Chondrocyte (in vitro differentiated cells): ENCODE results near the gene ABCG8. TPM values are rescaled to one million over a fixed set of nuclear protein-coding genes. Genes with fewer than 3 reads are reported as not detected.
"Not testable (repeated sequence)": the region's sequence is repeated elsewhere in the genome, so short reads cannot be mapped to it uniquely, and the experiment has no call there.

Experiments
- DNase-seq: peaks from one replicate; pipeline ENCODE4 v3.0.0; 2021; ENCODE audit warnings: mixed read lengths, low spot score
- H3K27ac Mint-ChIP-seq: one replicate; pipeline ENCODE4 v1.8.0; 2021; ENCODE audit warnings: mild to moderate bottlenecking, moderate library complexity, mixed read lengths; ENCODE audit not compliant: unreplicated experiment
- H3K27me3 Mint-ChIP-seq: 2 replicates; pipeline ENCODE4 v1.8.0; 2021; ENCODE audit warnings: low read depth, mixed read lengths
- H3K36me3 Mint-ChIP-seq: 2 replicates; pipeline ENCODE4 v1.8.0; 2021; ENCODE audit warnings: low read depth, mixed read lengths
- H3K4me1 Mint-ChIP-seq: 2 replicates; pipeline ENCODE4 v1.8.0; 2021; ENCODE audit warnings: low read depth, mild to moderate bottlenecking, mixed read lengths
- H3K4me3 Mint-ChIP-seq: one replicate; pipeline ENCODE4 v1.8.0; 2021; ENCODE audit warnings: mild to moderate bottlenecking, moderate library complexity, mixed read lengths; ENCODE audit not compliant: unreplicated experiment
- H3K9me3 Mint-ChIP-seq: 2 replicates; pipeline ENCODE4 v1.8.0; 2021; ENCODE audit warnings: low read depth, mixed read lengths
- total RNA-seq: library from RNA; stranded (reverse); gene quantifications from 3 replicates; pipeline ENCODE4 v1.2.1, GENCODE V29; 2021
- TF ChIP-seq, protein P1 (sequence below): fragments of 200-600 bp; sonication (generic); IDR thresholded peaks from 2 replicates; pipeline ENCODE4 v1.5.0; 2021; ENCODE audit warnings: antibody characterized with exemption, mild to moderate bottlenecking, moderate library complexity

ABCG8 gene
- total RNA-seq, 1 donor from 2014 or later, result not detected

DNA sequence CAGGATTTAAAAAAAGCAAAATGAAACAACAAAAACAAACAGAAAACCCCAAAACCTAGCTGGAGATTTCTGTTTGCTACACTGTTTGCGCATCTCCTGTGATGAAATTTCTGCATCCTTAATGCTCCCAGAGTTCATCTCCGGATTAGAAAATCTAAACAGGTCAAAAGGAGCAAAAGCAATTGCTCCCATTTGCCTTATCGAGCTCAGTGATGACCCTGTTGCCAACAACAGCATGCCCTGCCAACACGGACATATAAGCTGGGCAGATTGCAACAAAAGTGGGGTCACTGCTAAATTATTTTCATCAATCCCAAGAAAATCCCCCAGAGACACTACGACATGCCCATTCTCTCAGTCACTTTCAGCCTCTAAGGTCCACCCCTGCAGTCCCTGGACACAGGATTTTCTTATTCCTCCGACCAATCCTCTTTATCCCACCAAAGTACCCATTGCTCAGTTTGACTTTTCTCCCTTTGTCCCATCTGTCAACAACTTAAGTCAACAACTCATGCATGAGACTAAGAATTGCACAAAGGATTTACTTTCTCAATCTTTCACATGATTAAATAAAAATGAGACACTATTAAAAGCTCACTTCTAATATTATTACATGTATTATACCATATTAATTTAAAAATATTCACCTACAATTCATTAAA lies 67.8 kb downstream of the ABCG8 start:
- DNase-seq, result no peak
- Mint-ChIP-seq H3K4me1 (peaks cover 18% of the 10 kb centered on the region), H3K36me3 (peaks cover 21% of the 10 kb centered on the region), H3K27ac (no peak overlapping the region), H3K27me3 (no peaks in the 10 kb centered on the region), H3K4me3 (no peak overlapping the region), H3K9me3 (no peaks in the 10 kb centered on the region)
- TF ChIP-seq, protein P1, sequence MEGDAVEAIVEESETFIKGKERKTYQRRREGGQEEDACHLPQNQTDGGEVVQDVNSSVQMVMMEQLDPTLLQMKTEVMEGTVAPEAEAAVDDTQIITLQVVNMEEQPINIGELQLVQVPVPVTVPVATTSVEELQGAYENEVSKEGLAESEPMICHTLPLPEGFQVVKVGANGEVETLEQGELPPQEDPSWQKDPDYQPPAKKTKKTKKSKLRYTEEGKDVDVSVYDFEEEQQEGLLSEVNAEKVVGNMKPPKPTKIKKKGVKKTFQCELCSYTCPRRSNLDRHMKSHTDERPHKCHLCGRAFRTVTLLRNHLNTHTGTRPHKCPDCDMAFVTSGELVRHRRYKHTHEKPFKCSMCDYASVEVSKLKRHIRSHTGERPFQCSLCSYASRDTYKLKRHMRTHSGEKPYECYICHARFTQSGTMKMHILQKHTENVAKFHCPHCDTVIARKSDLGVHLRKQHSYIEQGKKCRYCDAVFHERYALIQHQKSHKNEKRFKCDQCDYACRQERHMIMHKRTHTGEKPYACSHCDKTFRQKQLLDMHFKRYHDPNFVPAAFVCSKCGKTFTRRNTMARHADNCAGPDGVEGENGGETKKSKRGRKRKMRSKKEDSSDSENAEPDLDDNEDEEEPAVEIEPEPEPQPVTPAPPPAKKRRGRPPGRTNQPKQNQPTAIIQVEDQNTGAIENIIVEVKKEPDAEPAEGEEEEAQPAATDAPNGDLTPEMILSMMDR, result no peak

DNA sequence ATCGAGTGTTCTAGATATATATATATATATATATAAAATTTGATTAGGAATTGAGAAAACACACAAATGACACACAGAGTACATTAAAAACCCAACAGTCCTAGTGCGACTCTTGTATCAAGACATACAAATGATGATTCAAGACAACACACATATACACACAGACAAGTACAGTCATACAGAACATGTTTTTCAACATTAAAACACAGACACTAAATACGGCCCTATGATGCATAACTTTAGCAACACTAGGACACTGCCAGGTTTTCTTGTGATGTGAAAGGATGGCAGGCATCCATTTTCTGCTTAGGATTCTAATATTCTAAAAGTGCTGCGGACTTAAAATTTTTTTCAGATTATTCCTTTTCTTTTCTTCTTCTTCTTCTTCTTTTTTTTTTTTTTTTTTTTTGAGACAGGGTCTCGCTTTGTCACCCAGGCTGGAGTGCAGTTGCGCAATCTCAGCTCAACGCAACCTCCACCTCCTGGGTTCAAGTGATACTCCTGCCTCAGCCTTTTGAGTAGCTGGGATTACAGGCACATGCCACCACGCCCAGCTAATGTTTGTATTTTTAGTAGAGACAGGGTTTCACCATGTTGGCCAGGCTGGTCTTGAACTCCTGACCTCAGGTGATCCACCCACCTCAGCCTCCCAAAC lies 72.5 kb downstream of the ABCG8 start:
- H3K36me3 Mint-ChIP-seq, result peaks cover 20% of the 10 kb centered on the region
- not testable (repeated sequence) for DNase-seq, H3K27me3 Mint-ChIP-seq, H3K9me3 Mint-ChIP-seq, H3K4me1 Mint-ChIP-seq, H3K27ac Mint-ChIP-seq, H3K4me3 Mint-ChIP-seq

DNA sequence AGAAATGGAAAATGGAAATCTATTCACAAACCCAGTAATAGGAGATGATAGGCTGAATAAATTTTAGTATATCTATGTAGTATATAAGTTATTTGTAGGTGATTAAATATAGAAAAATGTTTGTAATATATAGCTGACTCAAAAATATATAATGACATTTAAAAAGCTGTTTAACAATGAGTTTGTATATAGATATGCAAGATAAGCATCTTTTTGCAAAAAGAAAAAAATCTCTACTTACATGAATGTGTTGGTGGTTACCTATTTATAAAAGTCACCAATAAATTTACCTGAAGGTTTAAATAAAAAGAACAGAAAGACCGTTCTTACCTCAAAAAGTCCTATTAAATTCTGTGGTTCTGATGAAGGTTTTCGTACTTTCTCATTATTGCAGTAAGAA lies 85.7 kb downstream of the ABCG8 start:
- H3K4me1 Mint-ChIP-seq, result no peaks in the 10 kb centered on the region
- no peak for DNase-seq
- H3K9me3 Mint-ChIP-seq, result no peaks in the 10 kb centered on the region

DNA sequence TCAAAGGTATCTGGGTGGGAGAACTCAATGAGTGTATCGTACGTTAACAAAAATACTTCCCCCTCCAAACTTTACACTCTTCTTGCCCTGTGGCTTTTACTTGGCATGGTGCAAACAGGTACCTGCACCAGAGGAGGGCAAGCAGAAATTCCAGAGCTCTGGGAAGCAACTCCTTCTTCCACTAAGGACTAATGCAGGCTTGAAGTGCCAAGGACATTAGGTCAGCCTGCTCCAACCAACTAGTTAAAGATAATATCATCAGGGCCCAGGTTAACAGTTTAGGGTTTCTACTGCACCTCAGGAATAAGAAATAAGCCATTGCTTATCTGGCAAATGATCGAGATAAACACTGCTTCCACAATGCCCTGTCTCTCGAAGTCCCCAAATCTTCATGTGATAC lies 86.7 kb downstream of the ABCG8 start:
- H3K4me3 Mint-ChIP-seq, result no peak overlapping the region
- H3K27ac Mint-ChIP-seq, result no peak overlapping the region
- no peaks in the 10 kb centered on the region for H3K27me3 Mint-ChIP-seq
- DNase-seq, result no peak
- no peaks in the 10 kb centered on the region for H3K9me3 Mint-ChIP-seq
- H3K36me3 Mint-ChIP-seq, result peaks cover 18% of the 10 kb centered on the region
- no peaks in the 10 kb centered on the region for H3K4me1 Mint-ChIP-seq
- TF ChIP-seq, protein P1, result no peak

More for the DNA sequence above, 85.7 kb downstream of the ABCG8 start:
- Mint-ChIP-seq H3K36me3 (peaks cover 14% of the 10 kb centered on the region), H3K27me3 (no peaks in the 10 kb centered on the region), H3K4me3 (no peak overlapping the region), H3K27ac (no peak overlapping the region)
- TF ChIP-seq, protein P1, result no peak

DNA sequence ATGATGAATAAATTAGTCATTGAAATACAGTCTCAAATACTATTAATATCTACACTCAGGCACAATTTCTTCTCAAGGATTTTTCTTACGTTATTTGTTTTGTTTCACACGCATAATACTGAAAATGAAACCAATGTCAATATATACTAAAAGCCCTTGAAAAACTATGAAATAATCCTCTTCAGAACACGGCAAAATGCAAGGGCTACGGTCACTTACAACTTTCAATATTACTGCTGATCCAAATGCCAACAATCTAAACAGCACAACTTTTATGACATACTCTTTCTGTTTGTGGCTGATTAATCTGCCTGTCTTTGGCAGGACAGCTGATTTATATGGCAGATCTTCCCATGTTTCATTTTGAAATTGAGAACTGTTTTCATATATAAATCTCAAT lies 88.7 kb downstream of the ABCG8 start:
- TF ChIP-seq, protein P1, result no peak
- Mint-ChIP-seq H3K9me3 (no peaks in the 10 kb centered on the region), H3K27ac (no peak overlapping the region), H3K27me3 (no peaks in the 10 kb centered on the region), H3K4me1 (no peaks in the 10 kb centered on the region), H3K4me3 (no peak overlapping the region), H3K36me3 (peaks cover 24% of the 10 kb centered on the region)
- no peak for DNase-seq

DNA sequence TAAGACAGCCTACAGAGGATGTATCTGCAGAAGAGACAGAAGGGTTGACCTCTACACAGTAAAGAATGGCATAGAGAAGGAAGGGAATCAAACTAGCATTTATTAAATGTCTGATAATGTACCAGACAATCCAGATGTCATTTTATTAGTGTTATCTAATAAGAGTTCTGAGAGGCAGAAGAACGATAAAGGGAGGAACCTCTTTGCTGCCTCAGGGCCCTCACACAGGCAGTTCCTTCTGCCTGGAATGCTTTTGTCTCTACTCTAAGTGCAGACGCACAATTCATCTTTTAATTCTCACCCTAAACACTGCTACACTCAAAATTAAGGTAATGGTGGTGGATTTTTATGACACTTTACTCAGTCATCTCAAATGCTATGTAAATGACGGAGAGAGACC lies 92.5 kb downstream of the ABCG8 start:
- DNase-seq, result no peak
- Mint-ChIP-seq H3K27ac (no peak overlapping the region), H3K4me1 (no peaks in the 10 kb centered on the region), H3K27me3 (no peaks in the 10 kb centered on the region), H3K4me3 (no peak overlapping the region), H3K36me3 (peaks cover 19% of the 10 kb centered on the region), H3K9me3 (no peaks in the 10 kb centered on the region)
- TF ChIP-seq, protein P1, result no peak
